Astrocyte of the spinal cord (primary cell): ENCODE measurements around the gene STX10.

Source experiments
- DNase-seq: peaks from one replicate; pipeline ENCODE4 v3.0.0; 2011; ENCODE audit warnings: low read depth, low spot score
- H3K4me3 ChIP-seq: 2 replicates; pipeline ENCODE4 v1.5.1; 2011; ENCODE audit warnings: low read depth, mild to moderate bottlenecking, low read length, moderate library complexity
- in situ Hi-C: cut with HindIII; loops from 2 replicates; pipeline ENCODE4 v1.10.0; 2017; ENCODE audit warnings: low sequenced_read_pairs
- TF ChIP-seq, protein P1 (sequence below): IDR thresholded peaks from 2 replicates; pipeline ENCODE4 v1.5.1; 2012; ENCODE audit warnings: low read depth, mild to moderate bottlenecking, low read length, inconsistent platforms

The STX10 gene

DNA sequence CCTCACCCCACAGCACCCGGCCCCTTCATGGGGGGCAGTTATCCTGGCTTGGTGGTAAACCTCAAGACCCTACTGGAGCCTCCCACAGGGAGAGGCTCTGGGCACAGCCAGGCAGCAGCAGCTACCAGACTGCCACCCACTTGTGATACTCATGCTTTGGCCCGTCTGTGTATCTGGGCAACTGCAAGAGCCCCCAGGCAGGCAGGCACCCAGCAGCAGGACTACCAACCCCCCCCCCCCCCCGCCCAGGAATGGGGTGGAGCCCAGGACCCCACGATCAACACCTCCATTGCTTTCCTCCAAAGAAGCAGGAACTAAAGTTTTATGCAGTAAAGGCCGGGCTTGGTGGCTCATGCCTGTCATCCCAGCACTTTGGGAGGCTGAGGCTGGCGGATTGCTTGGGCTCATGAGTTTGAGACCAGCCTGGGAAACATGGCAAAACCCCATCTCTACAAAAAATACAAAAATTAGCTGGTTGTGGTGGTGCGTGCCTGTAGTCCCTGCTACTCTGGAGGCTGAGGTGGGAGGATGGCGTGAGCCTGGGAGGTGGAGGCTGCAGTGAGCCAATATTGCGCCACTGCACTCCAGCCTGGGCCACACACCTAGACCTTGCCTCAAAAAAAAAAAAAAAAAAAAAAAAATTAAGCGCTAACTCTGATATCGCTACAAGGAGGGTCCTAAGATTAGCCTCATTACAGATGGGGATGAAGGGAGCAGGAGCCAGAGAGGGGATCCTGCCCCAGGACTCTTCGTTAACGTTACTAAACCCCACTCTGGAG lies 46.4 kb downstream of the STX10 start:
- in situ Hi-C loops: no loop called here
- no peak for DNase-seq
- H3K4me3 ChIP-seq: no peak overlapping the region
- TF ChIP-seq, protein P1, sequence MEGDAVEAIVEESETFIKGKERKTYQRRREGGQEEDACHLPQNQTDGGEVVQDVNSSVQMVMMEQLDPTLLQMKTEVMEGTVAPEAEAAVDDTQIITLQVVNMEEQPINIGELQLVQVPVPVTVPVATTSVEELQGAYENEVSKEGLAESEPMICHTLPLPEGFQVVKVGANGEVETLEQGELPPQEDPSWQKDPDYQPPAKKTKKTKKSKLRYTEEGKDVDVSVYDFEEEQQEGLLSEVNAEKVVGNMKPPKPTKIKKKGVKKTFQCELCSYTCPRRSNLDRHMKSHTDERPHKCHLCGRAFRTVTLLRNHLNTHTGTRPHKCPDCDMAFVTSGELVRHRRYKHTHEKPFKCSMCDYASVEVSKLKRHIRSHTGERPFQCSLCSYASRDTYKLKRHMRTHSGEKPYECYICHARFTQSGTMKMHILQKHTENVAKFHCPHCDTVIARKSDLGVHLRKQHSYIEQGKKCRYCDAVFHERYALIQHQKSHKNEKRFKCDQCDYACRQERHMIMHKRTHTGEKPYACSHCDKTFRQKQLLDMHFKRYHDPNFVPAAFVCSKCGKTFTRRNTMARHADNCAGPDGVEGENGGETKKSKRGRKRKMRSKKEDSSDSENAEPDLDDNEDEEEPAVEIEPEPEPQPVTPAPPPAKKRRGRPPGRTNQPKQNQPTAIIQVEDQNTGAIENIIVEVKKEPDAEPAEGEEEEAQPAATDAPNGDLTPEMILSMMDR: no peak

DNA sequence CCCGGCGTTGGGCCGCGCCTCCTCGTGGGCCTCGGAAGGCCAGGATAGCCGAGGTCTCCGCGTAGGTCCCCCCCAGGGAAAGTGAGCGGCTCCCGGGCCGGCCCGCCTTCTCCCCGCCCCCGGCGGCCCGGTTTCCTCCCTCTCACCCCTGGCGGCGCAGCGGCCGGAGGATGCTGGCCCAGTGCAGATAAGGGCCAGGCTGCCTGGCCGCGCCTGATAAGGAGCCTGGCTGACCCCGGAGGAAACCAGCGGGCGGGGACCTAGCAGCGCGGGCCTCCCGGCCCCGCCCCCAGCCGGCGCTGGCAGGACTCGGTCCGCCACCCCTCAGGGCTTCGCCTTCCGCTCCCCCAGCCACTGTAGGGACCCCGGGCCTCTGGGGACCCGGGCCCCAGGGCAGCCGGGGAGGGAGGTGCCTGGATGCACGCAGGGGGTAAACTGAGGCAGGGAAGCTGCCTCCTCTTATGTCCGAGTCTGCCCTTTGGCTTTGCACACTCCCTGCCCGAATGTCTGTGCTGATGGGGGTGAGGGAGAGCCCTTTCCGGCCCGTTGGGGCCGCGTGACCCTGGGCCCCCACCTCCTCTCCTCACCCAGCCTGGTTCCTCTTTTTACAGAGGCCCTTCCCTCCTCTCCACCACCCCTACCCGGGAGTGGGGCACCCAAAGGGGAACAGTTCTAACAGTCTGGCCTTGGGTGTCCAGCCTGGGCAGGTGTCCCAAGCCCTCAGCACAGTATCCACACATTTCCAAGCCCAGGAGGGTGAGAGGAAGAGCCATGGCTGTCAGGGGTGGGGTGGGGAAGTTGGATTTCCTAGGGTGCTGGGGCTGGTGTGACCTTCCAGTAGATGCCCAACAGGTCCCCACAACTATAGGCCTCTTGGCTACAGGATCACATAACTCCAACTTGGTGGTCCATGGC lies 47.3 kb downstream of the STX10 start, which contains the start of gene LYL1:
TSS of gene LYL1 (minus strand) at position 193 of the 915 bp plus-strand sequence. CDS start 1,687 bp downstream, outside the sequence.
- in situ Hi-C loops: no loop called here
- DNase-seq: no peak
- TF ChIP-seq, protein P1: no peak
- H3K4me3 ChIP-seq: peak within 1 kb of the TSS; percentile 0

DNA sequence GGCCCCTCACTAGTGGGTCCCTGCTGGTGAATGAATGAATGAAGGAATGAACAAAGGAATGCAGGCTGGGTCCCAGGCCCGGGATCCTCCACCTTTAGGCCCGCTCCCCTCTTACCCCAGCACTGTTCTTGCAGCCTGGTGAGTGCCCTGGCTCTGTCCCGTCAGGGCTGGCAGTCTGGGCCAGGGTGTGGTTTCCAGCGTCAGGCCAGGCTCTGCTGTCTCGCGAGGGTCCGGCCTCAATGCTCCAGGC lies 47.8 kb downstream of the STX10 start:
- in situ Hi-C loops: no loop called here
- peak overlapping the region; percentile 0 for H3K4me3 ChIP-seq
- TF ChIP-seq, protein P1: no peak
- no peak for DNase-seq

DNA sequence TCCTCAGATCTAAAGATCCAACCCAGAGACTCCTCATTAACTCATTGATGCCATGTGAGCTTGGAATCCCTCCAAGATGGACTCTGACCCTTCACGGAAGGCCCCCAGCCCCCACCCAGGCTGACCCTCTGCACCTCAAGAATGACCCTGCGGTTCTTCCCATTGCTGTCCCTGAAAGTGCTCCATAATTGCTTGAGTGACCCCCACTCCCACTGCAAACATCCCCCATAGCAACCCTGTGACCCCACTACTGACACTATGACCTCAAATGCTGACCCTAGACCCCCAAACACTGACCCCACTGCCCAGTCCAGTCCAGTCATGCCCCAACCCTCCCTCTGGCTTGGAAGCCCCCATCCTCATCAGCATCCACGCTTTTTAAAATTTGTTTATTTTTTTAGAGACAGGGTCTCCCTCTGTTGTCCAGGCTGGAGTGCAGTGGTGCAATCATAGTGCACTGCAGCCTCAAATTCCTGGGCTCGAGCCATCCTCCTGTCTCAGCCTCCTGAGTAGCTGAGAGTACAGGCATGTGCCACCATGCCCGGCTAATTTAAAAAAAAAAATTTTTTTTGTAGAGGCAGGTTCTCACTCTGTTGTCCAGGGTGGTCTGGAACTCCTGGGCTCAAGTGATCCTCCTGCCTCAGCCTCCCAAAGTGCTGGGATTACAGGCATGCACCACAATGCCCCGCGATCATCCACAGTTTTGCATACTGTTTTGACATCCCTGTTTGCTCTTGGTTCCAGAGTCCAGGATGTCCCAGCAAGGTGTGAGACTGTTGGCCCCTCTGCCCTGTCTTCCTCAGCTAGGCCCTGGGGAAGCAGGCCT lies 48.4 kb downstream of the STX10 start:
- H3K4me3 ChIP-seq: no peak overlapping the region
- in situ Hi-C loops: no loop called here
- TF ChIP-seq, protein P1: no peak
- no peak for DNase-seq

DNA sequence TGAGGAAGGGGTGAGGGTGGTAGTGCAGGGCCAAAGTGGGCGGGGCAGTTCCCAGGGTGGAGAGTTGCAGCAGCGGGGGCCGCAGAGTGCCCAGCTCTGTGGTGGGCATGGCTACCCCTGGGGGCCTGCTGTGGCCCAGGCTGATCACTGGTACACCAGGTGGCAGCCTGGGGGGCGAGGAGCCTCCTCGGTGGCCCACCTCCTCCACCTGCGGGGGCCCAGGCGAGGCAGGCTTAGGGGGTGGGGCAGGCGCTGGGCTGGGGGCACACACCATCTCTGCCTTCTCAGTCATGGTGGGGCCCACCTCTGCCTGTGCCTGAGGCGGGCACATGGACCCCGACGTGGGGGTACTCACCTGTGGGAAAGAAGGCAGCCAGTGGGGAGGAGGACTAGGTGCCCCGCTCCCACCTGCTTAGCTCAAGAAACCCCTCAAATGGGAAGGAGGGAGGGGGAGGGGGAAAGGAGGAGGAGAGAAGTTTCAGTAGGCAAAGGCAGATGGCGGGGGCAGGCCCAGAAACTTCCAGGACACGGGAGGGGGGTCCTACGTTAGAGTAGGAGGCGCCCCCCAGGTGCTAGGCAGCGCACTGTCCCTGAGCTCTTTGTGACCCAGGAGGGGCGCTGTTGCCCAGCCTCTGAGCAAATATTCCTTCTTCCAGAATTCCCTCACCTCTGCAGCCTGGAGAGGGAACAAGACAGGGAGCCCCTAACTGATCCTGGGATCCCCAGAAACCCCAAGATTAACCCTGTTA lies 49.2 kb downstream of the STX10 start:
- no peak overlapping the region for H3K4me3 ChIP-seq
- TF ChIP-seq, protein P1: peak; percentile 39
- no peak for DNase-seq
- in situ Hi-C loops: no loop called here

DNA sequence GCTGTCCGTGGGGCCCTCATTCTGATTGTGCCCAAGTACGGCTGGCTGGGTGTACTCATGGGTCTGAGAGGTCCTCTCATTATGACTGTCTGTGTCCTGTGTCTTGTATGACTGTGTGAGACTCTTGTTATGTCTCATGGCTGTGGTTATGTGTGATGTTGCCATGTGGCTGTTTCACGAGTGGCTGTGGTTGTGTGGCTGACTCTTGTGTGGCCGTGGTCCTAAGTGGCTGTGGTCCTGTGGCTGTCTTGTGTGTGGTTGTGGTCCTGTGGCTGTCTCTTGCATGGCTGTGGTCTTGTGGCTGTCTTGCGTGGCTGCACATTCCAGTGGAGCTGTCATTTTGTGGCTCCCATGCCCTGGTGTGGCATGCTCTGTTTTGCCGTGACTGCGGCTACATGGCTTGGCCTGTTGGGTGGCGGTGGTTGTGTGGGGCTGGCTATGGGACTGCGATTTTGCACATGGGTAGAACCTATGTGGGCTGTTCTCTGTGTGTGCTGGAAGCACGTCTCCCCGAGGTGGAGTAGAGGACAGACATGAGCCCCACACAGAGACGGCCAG lies 50.1 kb downstream of the STX10 start:
- no peak overlapping the region for H3K4me3 ChIP-seq
- DNase-seq: no peak
- TF ChIP-seq, protein P1: no peak
- in situ Hi-C loops: no loop called here
